Endothelial cell (in vitro differentiated cells): ENCODE measurements around the gene MBL2. TPM values are rescaled to one million over a fixed set of nuclear protein-coding genes. Genes with fewer than 3 reads are reported as not detected.

Source experiments
- DNase-seq: peaks from one replicate; pipeline ENCODE4 v3.0.0; 2021; ENCODE audit warnings: low spot score
- H3K27ac Mint-ChIP-seq: one replicate; pipeline ENCODE4 v1.8.0; 2021; ENCODE audit warnings: mixed read lengths, inconsistent platforms; ENCODE audit not compliant: unreplicated experiment
- H3K27me3 Mint-ChIP-seq: one replicate; pipeline ENCODE4 v1.8.0; 2021; ENCODE audit warnings: mild to moderate bottlenecking, moderate library complexity, mixed read lengths, inconsistent platforms; ENCODE audit not compliant: unreplicated experiment
- H3K36me3 Mint-ChIP-seq: one replicate; pipeline ENCODE4 v1.8.0; 2021; ENCODE audit warnings: mild to moderate bottlenecking, low read depth, mixed read lengths, inconsistent platforms; ENCODE audit not compliant: unreplicated experiment
- H3K4me1 Mint-ChIP-seq: one replicate; pipeline ENCODE4 v1.8.0; 2021; ENCODE audit warnings: mild to moderate bottlenecking, mixed read lengths, inconsistent platforms; ENCODE audit not compliant: unreplicated experiment
- H3K4me3 Mint-ChIP-seq: one replicate; pipeline ENCODE4 v1.8.0; 2021; ENCODE audit warnings: mild to moderate bottlenecking, mixed read lengths, inconsistent platforms; ENCODE audit not compliant: unreplicated experiment
- H3K9me3 Mint-ChIP-seq: one replicate; pipeline ENCODE4 v1.8.0; 2021; ENCODE audit warnings: mixed read lengths, inconsistent platforms; ENCODE audit not compliant: unreplicated experiment
- total RNA-seq: library from RNA; stranded (reverse); fragmentation: NEBNext Ultra II Directional; extraction: Animal tissue kit (Norgen Biotek cat#: 25700); gene quantifications from one replicate; pipeline ENCODE4 v1.2.1, GENCODE V29; 2021; ENCODE audit not compliant: unreplicated experiment
- TF ChIP-seq, protein P1 (sequence below): fragments of 200-600 bp; sonication (generic); IDR thresholded peaks from one replicate; pipeline ENCODE4 v1.5.0; 2021; ENCODE audit warnings: antibody characterized with exemption; ENCODE audit not compliant: unreplicated experiment

Gene MBL2
- total RNA-seq, 1 donor from 2014 or later, result not detected

DNA sequence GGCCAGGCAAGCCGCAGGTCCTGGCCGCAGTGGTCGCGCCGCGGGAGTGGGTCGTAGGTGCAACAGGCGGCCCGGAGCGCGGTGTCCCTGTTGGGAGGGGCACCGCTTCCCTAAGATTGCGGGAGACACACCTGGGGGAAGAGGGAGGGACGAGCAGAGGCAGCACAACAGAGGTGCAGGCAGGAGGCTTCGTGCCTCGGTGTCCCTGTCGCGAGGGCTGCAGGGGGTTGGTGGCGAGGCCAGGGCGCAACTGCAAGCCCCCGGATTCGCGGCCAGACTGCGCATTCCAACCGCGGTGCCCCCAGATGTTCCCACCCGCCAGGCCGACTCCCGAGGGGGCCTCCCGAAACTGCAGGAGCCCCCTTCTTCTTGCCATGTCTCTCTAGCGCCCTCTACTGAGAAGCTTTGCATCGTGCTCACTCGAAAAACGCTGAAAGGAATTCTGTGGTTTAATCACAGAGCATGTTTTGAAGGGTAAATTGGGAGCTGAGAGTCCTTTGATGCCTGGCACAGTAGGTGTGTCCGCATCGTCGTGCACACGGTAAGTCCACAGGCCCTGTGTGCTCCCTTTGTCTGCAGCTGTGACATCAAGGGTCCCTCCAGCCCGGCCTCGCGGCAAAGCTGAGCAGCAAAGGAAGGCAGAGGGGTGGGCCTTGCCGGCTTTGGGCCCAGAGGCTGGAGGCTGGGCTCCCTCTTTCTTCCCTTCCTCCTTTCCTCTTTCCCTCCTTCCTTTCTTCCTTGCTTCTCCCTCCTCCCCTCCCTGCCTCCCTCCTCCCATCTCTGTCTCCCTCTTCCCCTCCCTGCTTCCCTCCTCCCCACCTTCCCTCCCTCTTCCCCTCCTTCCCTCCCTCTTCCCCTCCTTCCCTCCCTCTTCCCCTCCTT lies 6.2 kb upstream of the MBL2 start:
- Mint-ChIP-seq H3K27ac (no peak overlapping the region), H3K27me3 (peaks cover 3% of the 10 kb centered on the region), H3K4me3 (no peak overlapping the region), H3K4me1 (no peaks in the 10 kb centered on the region), H3K9me3 (no peaks in the 10 kb centered on the region), H3K36me3 (no peaks in the 10 kb centered on the region)
- TF ChIP-seq, protein P1, sequence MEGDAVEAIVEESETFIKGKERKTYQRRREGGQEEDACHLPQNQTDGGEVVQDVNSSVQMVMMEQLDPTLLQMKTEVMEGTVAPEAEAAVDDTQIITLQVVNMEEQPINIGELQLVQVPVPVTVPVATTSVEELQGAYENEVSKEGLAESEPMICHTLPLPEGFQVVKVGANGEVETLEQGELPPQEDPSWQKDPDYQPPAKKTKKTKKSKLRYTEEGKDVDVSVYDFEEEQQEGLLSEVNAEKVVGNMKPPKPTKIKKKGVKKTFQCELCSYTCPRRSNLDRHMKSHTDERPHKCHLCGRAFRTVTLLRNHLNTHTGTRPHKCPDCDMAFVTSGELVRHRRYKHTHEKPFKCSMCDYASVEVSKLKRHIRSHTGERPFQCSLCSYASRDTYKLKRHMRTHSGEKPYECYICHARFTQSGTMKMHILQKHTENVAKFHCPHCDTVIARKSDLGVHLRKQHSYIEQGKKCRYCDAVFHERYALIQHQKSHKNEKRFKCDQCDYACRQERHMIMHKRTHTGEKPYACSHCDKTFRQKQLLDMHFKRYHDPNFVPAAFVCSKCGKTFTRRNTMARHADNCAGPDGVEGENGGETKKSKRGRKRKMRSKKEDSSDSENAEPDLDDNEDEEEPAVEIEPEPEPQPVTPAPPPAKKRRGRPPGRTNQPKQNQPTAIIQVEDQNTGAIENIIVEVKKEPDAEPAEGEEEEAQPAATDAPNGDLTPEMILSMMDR, result peak; percentile 68
- DNase-seq, result peak; percentile 27

DNA sequence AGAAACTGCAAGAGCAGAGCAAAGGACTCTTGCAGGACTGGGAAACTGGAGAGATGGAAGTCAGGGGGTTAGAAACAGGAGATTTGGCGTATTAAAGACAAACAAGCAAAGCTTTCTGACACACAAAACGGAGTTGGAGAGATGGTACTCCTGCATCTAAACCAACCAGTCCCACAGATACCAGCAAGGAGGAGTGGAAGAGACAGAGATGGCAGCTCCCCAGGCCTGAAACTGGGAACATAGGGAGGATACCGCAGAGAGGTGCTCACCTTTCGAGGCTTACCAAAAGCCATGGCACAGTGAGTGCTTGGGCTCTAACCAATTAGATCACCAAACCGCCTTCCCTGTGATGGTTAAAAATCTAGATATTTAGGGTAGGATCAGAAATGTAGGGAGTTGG lies 4.8 kb upstream of the MBL2 start:
- peaks cover 3% of the 10 kb centered on the region for H3K27me3 Mint-ChIP-seq
- H3K27ac Mint-ChIP-seq, result no peak overlapping the region
- H3K4me1 Mint-ChIP-seq, result no peaks in the 10 kb centered on the region
- H3K36me3 Mint-ChIP-seq, result no peaks in the 10 kb centered on the region
- no peaks in the 10 kb centered on the region for H3K9me3 Mint-ChIP-seq
- TF ChIP-seq, protein P1, result no peak
- DNase-seq, result no peak
- H3K4me3 Mint-ChIP-seq, result no peak overlapping the region

DNA sequence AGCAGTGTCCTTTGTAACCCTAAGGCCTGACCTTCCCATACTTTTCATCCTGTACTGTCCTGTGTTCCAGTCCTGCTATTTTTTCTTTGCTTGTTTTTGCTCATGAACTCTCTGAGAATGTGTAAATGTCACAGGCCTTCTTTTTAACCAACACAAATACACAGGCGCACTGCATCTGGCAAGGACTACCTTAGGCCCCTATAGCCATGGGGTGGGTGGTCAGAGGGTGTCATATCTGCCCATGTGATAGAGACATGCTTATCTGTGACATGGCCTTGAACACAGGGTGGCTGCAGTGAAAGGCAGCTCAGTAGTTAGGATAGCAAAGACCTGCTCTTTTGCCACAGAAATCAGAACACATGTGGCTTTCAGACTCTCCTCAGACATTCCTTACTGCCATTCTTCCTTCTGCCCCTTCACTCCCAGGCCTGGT lies 3.9 kb upstream of the MBL2 start:
- Mint-ChIP-seq H3K27me3 (peaks cover 5% of the 10 kb centered on the region), H3K27ac (no peak overlapping the region), H3K9me3 (no peaks in the 10 kb centered on the region), H3K4me1 (no peaks in the 10 kb centered on the region), H3K4me3 (no peak overlapping the region), H3K36me3 (no peaks in the 10 kb centered on the region)
- no peak for DNase-seq
- TF ChIP-seq, protein P1, result no peak

DNA sequence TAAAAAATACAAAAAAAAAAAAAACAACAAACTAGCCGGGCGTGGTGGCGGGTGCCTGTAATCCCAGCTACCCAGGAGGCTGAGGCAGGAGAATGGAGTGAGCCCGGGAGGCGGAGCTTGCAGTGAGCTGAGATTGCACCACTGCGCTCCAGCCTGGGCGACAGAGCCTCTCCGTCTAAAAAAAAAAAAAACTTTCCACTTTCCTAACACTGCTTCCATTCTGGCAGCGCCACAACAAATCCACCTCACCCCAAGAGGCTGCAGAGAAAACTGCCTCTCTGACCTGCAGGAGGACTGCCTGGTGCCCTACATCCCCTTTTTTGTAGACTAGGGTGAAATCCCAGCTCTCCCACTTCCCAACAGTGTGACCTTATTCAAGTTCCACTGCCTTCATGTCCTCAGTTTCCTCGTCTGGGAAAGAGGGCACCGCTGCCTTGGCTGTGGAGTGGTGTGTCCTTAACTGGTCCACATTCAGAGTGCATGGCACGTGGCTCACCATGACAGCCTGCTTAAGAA lies 2.6 kb upstream of the MBL2 start:
- Mint-ChIP-seq H3K4me3 (no peak overlapping the region), H3K36me3 (no peaks in the 10 kb centered on the region), H3K4me1 (no peaks in the 10 kb centered on the region), H3K9me3 (no peaks in the 10 kb centered on the region), H3K27ac (no peak overlapping the region), H3K27me3 (peaks cover 5% of the 10 kb centered on the region)
- TF ChIP-seq, protein P1, result no peak
- DNase-seq, result no peak

DNA sequence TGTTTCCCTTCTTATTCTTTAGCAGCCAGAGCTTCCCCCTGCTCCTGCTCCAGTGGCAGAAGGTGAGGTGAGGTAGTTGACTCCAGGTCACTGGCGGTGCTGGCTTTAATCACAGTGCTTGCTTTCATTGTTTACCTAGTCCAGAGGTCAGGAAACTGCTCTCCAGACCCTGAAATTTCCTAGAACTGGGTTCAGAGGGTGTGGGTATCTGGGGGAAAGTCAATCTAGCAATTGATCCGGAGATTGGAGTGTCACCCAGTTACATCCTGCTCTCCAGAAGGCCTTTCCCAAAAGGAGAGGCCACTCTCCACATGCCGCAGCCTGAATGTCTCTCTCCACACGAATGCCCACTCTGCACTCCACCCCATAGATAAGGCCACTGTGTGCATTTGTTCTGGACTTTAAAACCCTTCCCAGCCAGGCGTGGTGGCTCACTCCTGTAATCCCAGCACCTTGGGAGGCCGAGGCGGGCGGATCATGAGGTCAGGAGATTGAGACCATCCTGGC lies 2.1 kb upstream of the MBL2 start:
- Mint-ChIP-seq H3K9me3 (no peaks in the 10 kb centered on the region), H3K4me3 (no peak overlapping the region), H3K27me3 (peaks cover 5% of the 10 kb centered on the region), H3K27ac (no peak overlapping the region), H3K4me1 (no peaks in the 10 kb centered on the region), H3K36me3 (no peaks in the 10 kb centered on the region)
- no peak for DNase-seq
- TF ChIP-seq, protein P1, result no peak
